ENCODE results near the gene BEST2. TPM values are rescaled to one million over a fixed set of nuclear protein-coding genes. Genes with fewer than 3 reads are reported as not detected.

BEST2 gene
- total RNA-seq, 1 donor from 2014 or later, result not detected

DNA sequence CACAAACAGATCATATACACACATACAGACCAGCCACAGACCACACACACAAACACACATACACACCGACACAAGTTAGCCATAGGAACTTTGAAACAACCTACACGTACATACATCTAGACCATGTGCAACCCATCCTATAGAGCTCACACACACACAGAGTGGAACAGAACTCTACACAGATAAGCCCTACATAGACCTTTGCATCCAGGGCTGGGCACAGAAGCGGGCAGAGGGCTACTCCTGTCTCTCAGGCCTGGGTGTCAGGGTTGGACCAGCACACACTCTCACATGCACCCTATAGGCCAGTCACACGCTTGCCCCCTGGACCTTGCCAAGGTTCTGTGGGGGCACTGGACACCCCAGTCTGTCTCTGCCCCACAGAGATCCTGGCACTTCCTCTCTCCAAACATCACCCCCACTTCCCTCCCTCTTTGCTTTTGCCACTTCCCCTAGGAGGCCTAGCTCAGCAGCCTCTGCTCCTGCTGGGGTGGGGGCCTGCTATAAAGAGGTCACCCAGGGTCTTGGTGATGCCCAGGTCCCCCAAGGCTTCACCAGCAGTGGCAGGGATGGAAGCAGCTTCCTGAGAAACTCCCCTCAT lies 33.9 kb downstream of the BEST2 start:
- intact Hi-C loops (cut with micrococcal nuclease), result no loop called here

DNA sequence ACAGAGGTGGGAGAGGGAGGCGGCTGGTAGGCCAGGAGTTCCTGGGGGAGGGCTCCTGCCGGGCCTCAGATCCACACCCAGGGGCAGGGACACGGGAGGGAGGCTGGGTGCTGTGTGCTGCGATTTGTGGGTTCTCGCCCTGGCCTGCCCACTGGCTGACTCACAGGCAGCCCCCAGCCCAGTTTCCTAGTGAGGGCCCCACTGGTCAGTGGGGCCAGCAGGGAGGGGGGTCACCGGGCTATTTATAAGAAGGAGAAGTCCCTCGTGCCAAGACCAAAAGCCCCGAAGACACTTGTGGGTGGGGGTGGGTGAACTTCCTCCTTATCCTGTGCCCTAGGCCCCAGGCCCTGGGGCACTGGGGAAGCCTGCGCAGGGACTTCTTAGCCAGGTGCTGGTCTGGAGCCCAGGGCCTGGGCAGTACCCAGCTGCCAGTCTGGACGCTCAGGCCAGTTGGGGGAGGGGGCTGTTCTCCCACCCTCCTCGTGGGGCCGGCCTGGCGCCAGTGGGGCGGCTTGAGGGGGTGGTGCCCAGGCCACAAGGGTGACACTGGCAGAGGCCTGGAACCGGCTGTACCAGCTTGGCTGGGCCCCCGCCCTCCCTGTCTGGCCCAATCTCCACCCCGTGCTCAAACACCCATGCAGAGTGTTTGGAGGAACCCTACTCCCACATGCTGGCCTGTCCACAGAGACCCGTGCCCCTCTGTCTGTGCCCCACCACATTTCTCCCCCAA lies 34.7 kb downstream of the BEST2 start:
- intact Hi-C loops (cut with micrococcal nuclease), result no loop called here

DNA sequence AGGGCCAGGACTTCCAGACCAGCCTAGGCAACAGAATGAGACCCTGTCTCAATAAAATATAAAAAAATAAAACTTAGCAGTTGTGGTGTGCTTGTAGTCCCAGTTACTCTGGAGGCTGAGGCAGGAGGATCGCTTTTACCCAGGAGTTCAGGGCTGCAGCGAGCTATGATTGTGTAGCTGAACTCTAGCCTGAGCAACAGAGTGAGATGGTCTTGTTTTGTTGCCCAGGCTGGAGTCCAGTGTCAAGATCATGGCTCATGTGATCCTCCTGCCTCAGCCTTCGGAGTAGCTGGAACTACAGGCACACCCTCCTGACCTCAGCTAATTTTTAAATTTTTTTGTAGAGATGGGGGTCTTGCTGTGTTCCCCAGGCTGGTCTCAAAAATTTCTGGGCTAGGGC lies 35.4 kb downstream of the BEST2 start:
- intact Hi-C loops (cut with micrococcal nuclease), result no loop called here

DNA sequence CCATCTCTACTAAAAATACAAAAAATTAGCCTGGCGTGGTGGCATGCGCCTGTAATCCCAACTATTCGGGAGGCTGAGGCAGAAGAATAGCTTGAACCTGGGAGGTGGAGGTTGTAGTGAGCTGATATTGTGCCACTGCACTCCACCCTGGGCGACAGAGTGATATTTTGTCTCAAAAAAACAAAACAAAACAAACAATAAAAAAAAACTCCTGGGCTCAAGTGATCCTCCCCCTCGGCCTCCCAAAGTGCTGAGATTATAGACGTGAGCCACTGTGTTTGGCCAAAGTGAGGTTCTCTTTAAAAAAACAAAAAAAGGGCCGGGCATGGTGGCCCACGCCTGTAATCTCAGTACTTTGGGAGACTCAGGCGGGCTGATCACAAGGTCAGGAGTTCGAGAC lies 35.9 kb downstream of the BEST2 start:
- intact Hi-C loops (cut with micrococcal nuclease), result no loop called here

DNA sequence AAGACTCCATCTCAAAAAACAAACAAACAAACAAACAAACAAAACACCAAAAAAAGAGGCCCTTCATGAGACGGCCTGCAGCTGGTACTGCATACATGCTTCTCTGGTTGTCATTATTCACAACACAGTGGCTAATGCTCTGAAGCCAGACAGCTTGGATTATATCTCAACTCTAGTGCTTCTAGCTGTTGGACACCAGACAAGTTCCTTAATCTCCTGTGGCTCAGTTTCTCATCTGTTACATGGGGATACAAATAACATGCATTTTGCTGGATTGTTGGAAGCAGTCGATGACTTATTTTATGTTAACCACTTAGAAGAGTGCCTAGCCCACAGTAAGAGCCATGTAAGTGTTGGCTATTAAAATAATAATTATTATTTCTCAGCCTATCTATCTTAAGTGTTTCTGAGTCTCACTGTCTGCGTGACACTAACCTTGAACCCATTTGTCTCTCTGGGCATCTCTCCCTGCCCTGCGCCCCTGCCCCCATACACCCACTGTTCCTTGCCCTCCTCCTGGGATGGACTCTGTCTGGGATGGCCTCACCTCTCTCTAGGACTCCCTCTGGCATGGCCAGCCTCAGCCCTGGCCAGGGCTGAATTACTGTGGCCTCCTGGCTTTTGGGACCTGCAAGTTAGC lies 36.6 kb downstream of the BEST2 start:
- intact Hi-C loops (cut with micrococcal nuclease), result no loop called here

DNA sequence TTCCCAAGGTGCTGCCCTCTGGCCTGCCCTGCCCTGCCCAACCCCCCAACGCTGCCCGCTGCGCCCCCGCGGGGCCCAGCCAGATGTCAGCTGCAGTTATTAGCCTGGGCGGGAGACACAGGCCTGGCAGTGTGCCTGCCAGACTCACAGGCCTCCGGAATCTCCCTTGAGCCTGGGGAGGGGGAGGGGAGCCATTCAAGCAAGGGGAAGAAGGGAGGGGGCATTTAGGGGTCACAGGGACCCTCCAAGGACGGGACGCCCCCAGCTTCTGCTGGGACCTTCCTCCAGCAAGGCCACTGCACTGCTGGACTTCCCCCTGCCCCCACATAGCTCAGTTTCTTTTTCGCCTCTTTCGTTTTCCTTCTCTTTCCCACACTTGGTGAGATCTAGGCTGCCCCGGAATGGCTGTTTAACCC lies 37.1 kb downstream of the BEST2 start:
- intact Hi-C loops (cut with micrococcal nuclease), result loop anchor here (1.0 kb wide), 1 partner anchor 11 kb away; no protein-coding TSS in a partner anchor

DNA sequence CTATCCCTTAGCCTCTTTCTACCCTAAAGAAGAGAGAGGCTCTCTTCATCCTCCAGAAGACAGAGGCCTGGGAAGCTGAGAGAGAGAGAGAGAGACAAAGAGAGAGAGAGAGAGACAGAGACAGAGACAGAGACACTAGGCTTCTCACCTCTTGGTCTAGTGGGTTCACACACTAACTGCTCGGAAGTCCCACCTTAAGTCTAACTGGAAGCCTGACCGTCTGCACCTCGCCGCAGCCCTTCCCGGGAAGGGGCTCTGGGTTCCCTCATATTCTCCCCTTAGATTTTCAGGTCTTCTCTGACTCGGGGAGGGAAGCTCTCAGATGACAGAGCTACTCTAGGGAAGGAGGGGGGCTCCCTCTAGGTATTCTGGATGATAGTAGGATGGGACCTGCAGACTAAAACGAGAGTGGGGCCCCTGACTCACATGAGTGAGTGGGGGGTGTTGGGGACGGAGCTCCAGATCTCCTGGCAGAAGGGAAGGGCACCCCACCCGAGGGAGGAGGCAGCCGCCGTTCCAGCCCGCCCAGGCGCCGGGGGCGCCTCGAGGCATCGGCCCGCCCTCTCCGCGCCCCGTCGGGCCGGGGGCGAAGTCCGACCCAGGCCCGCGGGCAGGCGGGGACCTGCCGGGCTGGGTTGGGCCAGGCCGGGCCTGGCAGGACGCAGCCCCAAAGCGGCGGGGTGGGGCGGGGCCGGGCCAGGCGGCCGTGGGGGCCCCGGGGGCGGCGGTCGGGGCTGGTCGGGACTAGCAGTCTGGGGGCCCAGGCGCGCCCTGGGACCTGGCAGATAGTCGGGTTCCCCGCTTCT lies 37.7 kb downstream of the BEST2 start:
- intact Hi-C loops (cut with micrococcal nuclease), result loop anchor here (1.0 kb wide), 1 partner anchor 12 kb away; no protein-coding TSS in a partner anchor

DNA sequence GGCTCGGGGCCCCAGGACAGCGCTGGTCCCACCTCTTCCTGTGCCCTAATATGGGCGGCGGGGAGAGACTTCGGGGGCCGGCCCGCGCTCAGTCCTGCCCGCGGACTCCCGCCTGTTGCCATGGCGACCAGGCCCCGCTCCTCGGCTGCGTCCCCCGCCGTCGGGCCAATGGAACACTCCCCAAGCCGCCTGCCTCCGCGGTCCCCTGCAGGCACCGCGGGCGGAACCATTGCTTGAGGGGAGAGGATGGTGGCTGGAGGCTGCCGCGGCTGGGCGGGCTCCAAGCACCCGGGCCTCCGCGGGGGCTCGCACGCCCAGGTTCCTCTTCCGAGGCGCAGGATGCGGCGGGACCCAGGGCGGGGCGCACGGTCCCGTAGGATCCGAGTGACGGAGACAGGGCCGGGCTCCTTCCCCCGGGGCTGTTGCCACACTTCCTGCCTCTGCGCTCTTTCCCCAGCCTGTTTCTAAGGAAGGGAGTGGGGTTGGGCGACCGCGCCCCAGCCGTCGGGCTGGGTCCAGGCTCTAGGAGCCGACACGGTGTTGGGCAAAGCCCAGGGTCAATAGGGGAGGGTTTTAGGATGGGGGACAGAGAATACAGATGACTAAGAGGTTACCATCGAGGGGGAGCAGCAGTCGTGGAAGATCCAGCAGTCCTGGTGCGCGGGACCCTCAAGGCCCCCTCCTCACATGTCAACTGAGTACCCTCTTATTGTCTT lies 38.5 kb downstream of the BEST2 start:
- intact Hi-C loops (cut with micrococcal nuclease), result loop anchor here (1.0 to 5.0 kb wide), 4 partner anchors 13 to 1353 kb away; partner anchors contain the start of genes DHPS, IER2, ODAD3 and PRKCSH

DNA sequence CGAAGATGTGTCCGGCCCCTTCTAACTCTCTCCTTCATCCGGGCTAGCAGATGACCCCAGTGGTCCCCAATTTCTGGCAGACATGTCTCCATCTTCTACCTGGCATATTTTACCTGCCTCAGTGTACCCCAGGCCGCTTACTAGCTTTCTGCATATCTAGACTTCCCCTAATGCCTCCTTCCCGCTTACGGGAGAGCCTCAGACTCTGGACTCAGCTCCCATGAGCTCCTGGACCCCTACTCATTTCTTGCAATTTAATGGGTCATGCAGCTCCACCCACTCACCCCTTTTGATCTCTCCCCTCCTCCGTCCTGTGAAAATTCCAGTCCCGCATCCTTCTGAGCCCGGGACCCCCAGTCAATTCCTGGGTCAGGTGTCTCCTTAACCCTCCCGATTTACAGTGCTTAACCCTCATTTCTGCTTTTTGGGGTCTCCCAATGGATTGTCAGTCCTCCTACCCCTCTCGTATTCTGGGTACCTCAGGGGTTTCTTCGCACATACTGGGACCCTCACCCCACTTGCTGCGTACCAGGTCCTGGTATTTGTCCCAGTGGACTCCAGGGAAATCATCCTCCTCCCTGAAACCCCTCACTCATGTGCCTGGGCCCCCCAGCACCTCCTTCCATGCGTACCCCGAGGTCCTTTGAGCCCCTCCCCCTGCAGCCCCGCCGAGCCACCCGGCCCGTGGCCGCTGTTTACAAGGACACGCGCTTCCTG lies 39.2 kb downstream of the BEST2 start:
- intact Hi-C loops (cut with micrococcal nuclease), result loop anchor here (1.0 to 5.0 kb wide), 4 partner anchors 8 to 1353 kb away; partner anchors contain the start of genes DHPS, IER2, ODAD3 and PRKCSH

DNA sequence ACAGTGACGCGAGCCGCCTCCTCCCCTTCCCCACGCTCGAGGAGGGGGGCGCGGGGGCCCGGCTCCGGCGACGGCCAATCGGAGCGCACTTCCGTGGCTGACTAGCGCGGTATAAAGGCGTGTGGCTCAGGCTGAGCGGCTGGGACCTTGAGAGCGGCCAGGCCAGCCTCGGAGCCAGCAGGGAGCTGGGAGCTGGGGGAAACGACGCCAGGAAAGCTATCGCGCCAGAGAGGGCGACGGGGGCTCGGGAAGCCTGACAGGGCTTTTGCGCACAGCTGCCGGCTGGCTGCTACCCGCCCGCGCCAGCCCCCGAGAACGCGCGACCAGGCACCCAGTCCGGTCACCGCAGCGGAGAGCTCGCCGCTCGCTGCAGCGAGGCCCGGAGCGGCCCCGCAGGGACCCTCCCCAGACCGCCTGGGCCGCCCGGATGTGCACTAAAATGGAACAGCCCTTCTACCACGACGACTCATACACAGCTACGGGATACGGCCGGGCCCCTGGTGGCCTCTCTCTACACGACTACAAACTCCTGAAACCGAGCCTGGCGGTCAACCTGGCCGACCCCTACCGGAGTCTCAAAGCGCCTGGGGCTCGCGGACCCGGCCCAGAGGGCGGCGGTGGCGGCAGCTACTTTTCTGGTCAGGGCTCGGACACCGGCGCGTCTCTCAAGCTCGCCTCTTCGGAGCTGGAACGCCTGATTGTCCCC lies 39.9 kb downstream of the BEST2 start, which contains the start of gene JUNB:
Gene JUNB, plus strand, starts transcription at position 142 of the 706 bp plus-strand sequence. Its CDS starts 286 bp downstream, at position 428.
- intact Hi-C loops (cut with micrococcal nuclease), result loop anchor here (1.0 to 5.0 kb wide), 5 partner anchors 9 to 1354 kb away; partner anchors contain the start of genes DHPS, IER2, ODAD3 and PRKCSH

DNA sequence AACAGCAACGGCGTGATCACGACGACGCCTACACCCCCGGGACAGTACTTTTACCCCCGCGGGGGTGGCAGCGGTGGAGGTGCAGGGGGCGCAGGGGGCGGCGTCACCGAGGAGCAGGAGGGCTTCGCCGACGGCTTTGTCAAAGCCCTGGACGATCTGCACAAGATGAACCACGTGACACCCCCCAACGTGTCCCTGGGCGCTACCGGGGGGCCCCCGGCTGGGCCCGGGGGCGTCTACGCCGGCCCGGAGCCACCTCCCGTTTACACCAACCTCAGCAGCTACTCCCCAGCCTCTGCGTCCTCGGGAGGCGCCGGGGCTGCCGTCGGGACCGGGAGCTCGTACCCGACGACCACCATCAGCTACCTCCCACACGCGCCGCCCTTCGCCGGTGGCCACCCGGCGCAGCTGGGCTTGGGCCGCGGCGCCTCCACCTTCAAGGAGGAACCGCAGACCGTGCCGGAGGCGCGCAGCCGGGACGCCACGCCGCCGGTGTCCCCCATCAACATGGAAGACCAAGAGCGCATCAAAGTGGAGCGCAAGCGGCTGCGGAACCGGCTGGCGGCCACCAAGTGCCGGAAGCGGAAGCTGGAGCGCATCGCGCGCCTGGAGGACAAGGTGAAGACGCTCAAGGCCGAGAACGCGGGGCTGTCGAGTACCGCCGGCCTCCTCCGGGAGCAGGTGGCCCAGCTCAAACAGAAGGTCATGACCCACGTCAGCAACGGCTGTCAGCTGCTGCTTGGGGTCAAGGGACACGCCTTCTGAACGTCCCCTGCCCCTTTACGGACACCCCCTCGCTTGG lies 40.7 kb downstream of the BEST2 start:
- intact Hi-C loops (cut with micrococcal nuclease), result loop anchor here (2.0 to 5.0 kb wide), 4 partner anchors 69 to 1355 kb away; partner anchors contain the start of genes DHPS, IER2, ODAD3 and PRKCSH

DNA sequence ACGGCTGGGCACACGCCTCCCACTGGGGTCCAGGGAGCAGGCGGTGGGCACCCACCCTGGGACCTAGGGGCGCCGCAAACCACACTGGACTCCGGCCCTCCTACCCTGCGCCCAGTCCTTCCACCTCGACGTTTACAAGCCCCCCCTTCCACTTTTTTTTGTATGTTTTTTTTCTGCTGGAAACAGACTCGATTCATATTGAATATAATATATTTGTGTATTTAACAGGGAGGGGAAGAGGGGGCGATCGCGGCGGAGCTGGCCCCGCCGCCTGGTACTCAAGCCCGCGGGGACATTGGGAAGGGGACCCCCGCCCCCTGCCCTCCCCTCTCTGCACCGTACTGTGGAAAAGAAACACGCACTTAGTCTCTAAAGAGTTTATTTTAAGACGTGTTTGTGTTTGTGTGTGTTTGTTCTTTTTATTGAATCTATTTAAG lies 41.3 kb downstream of the BEST2 start:
- intact Hi-C loops (cut with micrococcal nuclease), result loop anchor here (2.0 to 5.0 kb wide), 4 partner anchors 70 to 1356 kb away; partner anchors contain the start of genes DHPS, IER2, ODAD3 and PRKCSH

DNA sequence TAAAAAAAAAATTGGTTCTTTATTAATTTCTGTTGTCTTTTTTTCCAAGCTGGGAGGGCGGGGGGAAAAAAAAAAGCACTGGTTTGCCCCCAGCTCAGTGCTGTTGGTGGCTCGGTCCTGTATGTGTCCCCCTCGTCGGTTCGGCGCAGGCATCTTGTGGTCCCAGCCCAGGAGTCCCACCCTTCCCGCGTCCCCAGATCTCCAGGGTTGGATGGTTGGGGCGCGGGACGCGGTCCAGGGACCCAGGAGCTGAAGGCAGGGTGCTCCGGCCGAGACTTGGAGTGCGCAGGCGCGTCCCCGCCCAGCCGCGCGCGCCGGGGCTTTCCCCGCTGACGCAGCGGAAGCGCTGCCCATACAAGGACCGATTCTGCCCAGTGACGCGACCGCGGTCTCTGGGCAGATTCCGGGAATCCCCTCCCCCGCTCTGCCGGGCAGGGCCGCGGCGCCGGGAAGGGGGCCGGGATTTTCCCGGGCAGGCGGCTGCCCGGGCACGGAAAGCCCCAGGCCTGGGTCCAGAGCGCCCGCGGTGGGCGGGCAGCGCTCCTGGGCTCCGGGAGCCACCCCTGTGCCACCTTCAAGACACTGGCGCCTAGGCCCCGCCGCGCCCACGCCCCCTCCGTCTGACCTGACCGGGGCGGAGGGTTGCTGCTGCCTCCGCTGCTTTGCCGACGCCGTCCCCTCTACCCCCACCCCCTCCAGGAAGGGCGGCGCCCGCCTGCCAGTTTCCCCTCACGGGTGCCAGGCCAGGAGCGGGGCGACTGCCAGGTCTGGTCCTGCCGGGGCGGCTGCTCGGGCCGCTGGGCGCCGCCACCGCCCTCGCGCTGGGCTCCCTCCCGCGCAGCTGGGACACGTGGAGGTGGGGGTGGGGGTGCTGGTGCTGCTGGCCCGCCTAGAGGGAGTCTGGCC lies 42.0 kb downstream of the BEST2 start:
- intact Hi-C loops (cut with micrococcal nuclease), result loop anchor here (2.0 to 5.0 kb wide), 4 partner anchors 71 to 1356 kb away; partner anchors contain the start of genes DHPS, IER2, ODAD3 and PRKCSH

DNA sequence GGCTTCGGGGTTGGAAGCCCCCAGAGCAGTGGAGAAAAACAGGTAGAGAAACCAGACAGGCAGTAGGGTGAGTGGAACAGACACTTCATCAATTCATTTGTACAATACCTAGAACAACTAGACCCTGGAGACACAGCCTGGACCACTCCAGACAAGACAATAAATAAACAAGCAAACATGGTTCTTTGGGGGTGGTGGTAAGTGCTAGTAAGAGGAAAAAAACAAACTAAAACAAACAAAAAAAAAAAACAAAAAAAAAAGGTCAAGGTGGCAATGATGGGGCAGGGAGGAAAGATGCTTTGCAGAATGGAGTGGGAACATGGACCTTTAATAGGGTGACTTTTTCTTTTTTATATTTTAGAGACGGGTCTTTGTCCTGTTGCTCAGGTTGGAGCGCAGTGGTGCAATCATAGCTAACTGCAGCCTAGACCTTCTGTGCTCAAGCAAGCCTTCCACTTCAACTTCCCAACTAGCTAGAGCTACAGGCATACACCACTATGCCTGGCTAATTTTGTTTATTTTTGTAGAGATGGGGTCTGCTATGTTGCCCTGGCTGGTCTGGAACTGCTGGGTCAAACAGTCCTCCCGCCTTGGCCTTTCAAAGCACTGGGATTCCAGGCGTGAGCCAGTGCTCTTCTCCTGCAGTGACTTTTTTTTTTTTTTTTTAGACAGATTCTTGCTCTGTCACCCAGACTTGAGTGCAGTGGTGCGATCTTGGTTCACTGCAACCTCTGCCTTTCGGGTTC lies 42.8 kb downstream of the BEST2 start:
- intact Hi-C loops (cut with micrococcal nuclease), result loop anchor here (5.0 kb wide), 3 partner anchors 112 to 1357 kb away; partner anchors contain the start of genes DHPS, IER2, ODAD3 and PRKCSH

DNA sequence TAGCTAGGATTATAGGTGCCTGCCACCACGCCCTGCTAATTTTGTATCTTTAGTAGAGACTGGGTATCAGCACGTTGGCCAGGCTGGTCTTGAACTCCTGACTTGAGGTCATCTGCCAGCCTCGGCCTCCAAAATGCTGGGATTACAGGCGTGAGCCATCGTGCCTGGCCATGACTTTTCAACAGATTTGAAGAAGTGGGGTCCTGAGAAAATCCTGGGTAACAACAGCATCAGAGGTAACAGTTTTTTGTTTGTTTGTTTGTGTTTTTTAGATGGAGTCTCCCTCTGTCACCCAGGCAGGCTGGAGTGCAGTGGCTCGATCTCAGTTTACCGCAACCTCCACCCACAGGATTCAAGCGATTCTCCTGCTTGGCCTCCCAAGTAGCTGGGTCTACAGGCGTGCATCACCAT lies 43.4 kb downstream of the BEST2 start:
- intact Hi-C loops (cut with micrococcal nuclease), result loop anchor here (5.0 kb wide), 3 partner anchors 113 to 1358 kb away; partner anchors contain the start of genes DHPS, IER2, ODAD3 and PRKCSH
